ENCODE data around the gene TNFRSF25.
"Not testable (repeated sequence)": the region's sequence is repeated elsewhere in the genome, so short reads cannot be mapped to it uniquely, and the experiment has no call there.

Gene TNFRSF25

GRCh38 chr1:6501279-6501813 lies 35.4 kb upstream of the TNFRSF25 start:
- DNase-seq = no peak

GRCh38 chr1:6500544-6501278 lies 34.7 kb upstream of the TNFRSF25 start:
- no peak for DNase-seq

DNA sequence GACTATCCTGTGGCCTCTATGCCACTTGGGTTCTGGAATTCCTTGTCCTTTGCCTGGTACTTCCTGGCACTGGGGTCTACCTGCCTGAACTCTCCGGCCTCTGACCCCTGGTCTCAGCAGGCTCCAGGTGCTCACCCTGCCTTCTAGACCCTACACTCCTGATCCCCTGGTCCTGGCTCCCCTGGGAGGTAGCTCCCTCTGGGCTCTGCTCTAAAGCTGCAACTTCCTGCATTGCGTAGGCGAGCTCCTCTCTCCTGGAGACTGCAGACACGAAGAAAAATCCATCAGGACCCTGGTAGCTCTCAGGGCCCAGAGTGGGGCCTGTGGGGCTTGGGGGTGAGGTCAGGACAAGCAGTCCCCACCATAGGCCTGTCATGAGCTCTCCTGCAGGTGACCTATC lies 33.3 kb upstream of the TNFRSF25 start:
- no peak for DNase-seq

DNA sequence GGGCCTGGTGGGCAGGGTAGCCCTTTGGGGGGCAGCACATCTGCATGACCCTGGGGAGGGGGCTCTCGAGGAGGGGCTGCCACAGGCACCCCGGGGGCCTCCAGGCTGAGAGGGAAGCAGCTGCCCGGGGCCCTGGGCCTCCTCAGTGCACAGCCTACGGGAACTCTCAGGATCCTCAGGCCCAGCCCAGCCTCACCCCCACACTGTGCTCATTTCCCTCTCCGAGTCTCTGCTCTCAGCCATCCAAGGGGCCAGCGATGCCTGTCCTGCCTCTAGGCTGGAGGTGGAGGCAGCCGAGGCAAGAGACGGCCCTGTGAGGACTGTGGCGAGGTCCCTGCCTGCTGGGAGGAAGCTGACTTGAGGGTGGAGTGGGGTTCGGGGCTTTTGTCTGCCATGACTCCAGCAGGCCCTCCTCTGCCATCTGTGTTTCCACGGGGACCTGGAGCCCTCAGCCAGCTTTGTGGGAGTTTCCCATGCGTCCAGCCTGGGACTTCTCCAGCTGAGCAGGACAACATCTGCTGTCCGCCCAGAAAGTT lies 32.7 kb upstream of the TNFRSF25 start:
- DNase-seq = no peak

DNA sequence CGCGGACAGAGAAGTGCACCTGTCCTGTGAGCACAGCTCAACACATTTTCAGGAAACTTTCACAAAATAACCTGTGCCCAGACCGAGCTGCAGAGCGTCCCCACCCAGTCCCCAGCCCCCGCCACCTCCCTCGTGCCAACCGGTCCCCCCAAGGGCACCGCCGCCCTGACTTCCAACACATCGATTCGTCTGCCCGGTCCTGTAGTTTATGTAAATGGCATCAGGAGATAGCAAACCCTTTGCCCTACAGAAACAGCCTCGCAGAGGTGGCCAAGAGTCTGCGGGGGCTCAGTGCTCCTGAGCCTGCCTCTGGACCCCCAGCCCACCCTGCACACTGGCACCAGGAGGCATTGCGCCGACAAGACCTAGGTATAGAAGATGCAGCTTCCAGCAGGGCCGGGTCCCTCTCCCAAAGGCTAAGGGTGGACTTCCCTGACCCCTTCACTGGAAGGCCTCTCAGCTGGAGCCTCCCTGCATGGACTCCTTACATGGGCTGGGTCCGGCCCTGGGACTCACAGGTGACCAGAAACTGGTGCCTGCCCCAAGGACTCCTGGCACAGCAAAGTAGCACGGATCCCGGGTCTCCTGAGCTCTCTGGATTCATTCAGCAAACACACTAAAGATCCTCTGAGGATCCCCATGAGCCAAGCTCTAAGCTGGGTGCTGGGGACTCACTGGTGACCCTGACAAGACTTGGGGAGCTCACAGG lies 32.0 kb upstream of the TNFRSF25 start:
- no peak for DNase-seq

- DNase-seq = peak; percentile 38
Observed at GRCh38 chr1:6497215-6497866, 31.4 kb upstream of the TNFRSF25 start.

- no peak for DNase-seq
Observed at GRCh38 chr1:6496890-6497214, 30.9 kb upstream of the TNFRSF25 start.

DNA sequence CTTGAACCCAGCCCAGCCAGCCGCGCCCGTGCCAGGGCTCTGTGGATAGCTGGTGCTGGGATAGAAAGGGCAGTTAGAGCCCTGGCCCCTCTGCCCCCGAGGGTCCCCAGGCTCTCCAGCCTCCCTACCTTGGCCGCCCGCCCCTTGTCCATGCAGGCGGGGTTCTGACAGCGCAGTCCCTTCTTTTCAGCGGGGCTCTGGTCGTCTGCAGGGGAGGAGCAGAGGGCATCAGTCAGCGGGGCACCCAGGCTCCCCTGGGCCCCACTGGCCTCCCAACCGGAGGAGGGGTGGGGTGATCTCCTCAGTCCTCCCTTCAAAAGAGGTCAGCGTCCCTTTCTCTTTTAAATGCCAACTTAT lies 30.4 kb upstream of the TNFRSF25 start:
- DNase-seq = no peak

DNA sequence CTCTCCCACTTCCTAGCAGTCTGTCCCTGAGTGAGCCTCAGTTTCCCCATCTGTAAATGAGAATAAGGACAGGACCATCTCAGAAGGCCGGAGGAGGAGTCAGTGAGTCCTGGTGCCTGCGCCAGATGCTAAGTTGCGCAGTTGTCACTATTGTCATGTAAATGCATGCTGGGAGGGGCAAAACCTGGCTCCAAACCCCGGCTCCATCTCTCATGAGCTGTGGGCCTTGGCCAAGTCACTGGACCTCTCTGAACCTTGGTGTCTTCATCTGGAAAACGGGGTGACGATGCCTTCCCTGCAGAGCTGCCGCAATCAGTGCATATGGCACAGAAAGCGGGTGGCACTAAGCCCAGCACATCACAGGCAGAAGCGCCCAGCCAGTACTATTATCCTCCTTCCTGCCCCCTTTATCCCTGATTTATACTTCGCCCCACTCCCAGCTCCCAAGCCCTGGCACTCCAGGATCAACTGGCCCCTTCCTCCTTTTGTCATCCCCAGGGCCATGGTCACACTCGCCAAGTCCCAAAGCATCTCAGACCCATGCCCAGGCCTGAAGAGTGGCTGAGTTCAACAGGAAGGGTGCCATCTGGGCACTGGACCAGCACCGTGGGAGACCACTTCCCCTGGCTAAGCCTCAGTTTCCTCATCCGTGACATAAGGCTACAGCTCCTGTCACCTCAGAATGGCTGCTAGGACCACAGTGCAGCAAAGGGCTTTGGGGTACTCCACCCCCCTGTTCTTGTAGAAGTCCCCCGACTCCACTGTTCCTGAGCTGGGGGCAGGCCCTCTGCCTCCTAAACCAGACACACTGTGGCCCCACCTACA lies 29.8 kb upstream of the TNFRSF25 start:
- DNase-seq = no peak

DNA sequence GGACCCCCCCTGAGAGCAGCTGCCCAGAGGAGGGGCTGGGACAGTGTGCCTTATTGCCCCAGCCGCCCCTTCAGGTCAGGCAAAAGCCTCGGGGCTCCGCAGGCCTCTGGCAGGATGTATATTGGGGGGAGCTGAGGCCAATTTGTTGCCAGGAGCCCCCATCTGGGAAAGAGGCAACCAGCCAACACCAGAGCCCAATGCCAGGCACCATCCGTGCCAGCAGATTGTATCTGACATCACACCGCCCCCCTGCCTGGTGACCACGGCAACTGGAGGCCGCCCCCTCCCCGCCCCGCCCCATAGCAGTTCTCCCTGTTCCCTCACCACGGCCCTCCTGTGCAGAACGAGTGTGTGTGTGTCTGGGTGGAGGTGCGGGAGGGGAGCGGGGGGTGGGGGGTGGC lies 29.1 kb upstream of the TNFRSF25 start:
- DNase-seq = no peak

DNA sequence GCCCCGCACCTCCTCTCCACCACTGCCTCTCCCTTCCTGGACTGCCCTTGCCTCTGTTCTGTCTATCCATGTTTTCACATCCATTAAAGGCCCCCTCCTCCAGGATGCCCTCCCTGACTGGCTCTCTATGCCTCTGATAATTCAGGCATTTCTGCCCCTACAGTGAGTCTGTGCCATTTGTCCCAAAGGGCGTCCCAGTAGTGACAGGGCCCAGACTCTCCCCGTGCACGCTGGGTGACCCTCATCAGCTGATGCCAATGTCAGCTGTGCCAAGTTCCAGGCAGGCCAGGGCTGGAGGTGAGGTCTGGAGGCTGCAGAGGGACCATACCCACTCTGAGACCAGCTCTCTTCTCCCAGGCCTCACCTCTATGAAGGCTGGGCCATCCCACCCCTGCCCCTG lies 28.7 kb upstream of the TNFRSF25 start:
- DNase-seq = no peak

GRCh38 chr1:6493834-6494223 lies 27.9 kb upstream of the TNFRSF25 start:
- not testable (repeated sequence) for DNase-seq

DNA sequence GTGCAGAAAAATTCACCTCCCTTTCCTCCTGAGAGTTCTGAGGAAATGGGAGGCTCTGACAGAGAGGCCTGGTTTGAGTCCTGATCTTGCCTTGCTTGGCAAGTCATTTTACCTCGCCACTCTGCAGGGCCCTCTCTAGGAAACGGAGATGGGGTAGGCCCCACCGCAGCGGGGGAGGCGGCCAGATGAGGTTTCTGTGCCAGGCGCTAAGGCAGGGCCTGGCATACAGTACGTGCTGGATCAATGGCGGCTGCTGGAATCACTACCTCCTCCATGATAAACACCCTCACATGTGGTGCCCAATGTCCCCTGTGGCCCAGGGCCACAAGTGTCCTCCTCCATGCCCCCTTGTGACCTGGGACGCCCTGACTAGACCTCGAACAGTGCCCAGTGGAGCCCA lies 26.0 kb upstream of the TNFRSF25 start:
- DNase-seq = no peak

DNA sequence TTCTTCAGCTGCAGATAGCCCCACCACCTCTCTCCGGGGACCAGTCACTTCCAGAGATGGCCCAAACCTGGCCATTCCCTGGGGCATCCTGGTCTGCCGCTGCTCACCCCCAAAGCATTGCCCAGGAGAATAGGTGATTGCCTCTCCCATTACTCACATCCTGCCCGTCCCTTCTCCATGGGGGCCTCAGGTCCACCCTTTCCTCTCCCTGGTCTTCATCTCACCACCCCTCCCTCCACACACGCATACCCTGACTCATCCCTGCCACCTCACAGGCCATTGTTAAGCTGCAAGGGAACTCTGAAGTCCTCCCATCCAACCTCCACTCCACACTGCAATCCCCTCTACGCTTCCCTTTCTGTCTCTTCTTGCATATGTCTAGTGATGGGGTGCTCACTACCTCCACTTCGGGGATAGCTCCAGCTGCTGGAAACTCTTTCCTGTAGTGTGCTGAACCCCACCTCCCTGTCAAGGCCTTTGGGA lies 25.5 kb upstream of the TNFRSF25 start, which contains the start of gene PLEKHG5:
PLEKHG5 (minus strand) TSS at position 188 of the 483 bp plus-strand sequence. CDS start 14,096 bp downstream, outside the sequence.
- peak; percentile 82 for DNase-seq

GRCh38 chr1:6491081-6491449 lies 25.1 kb upstream of the TNFRSF25 start:
- DNase-seq = no peak

- DNase-seq = peak; percentile 70
Observed at GRCh38 chr1:6490181-6491080, 24.5 kb upstream of the TNFRSF25 start.

DNA sequence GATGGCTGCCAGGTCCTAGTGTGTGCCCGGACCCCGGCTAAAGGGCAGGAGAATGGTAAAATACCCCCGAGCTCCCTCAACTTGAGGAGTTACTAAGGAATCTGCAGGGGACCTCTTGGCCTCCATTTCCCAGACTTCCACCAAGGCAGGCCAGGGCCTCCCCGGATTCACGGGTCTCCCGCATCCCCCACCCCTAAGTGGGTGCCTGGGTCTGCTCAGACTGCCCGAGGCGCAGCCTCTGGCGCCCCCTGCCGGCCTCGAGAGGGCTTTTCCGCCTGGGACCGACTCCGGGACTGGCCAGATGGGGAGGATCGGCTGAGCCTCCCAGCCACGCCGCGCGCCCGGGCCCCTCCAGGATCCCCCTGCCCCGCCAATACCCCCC lies 23.8 kb upstream of the TNFRSF25 start:
- DNase-seq = peak; percentile 73

GRCh38 chr1:6489383-6489765 lies 23.4 kb upstream of the TNFRSF25 start:
- no peak for DNase-seq

DNA sequence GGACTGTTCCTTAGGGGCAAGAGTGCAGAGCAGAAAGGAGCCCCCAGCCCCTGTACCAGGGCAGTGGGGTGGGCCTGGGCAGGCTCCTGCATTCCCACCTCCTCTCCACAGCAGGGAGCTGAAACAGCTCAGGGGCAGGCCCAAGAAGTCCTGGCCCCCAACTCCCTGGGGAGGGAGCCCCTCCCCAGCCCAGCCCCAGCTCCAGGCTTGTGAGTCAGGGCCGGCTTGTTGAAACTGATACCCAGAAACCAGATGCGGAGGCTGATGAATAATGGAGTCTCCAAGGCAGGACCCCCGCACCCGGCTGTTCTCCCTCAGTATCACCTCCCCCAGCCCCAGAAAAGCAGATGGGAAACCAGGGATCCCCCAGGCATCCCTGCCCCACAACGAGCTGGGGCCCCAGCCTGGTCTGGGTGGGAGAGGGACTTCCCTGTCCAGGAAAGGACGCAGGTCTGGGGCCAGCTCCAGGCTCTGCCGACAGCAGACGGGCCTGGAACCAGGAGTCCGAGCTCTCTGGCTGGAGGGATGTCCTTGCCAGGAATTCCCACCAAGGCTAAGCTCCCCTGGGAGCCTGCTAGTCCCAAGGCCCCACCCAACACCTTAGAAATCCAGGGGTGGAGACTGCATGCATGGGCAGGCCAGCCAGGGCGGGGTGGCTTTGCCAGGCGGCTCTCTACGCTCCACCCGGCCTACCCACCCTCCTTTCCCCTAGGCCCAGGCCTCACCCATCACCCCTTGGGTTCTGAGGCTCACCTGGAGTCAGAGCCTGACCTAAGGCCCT lies 22.8 kb upstream of the TNFRSF25 start:
- DNase-seq = no peak

DNA sequence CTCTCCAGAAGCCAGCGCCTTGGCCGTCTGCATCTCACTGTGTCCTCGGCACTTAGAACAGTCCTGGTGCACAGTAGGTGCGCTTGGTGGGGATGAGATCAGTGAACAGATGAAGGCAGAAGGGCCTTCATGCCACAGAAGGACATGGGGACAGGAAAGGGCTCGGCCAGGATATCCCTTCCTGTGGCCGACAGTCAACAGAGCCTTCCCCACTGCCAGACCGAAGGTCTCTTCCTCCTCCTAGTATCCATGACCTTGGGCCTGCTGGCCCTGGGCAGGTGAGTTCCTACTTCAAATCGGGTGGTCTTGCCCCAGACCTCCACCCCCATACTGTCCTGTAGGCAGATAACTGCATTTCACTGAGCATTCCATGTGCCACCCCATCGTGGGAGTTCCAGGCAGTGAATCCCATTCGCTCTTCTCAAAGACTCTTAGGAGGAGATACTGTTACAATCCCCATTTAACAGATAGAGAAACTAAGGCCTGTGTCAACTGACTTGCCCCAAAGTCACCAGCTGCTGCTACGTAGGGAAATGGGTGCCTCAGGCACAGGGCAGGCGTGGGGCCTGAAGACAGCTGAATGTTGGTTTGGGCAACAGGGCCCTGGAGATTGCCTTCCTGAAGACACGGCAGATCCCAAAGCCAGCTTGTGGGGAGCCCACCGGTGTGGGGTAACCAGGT lies 22.0 kb upstream of the TNFRSF25 start:
- no peak for DNase-seq
